Fibroblast of the conjunctiva (primary cell): Measurements from ENCODE around the gene KDR.

Experiments used
- DNase-seq: peaks from one replicate; pipeline ENCODE4 v3.0.0-alpha.2; 2010; ENCODE audit warnings: low read depth

KDR gene

DNA sequence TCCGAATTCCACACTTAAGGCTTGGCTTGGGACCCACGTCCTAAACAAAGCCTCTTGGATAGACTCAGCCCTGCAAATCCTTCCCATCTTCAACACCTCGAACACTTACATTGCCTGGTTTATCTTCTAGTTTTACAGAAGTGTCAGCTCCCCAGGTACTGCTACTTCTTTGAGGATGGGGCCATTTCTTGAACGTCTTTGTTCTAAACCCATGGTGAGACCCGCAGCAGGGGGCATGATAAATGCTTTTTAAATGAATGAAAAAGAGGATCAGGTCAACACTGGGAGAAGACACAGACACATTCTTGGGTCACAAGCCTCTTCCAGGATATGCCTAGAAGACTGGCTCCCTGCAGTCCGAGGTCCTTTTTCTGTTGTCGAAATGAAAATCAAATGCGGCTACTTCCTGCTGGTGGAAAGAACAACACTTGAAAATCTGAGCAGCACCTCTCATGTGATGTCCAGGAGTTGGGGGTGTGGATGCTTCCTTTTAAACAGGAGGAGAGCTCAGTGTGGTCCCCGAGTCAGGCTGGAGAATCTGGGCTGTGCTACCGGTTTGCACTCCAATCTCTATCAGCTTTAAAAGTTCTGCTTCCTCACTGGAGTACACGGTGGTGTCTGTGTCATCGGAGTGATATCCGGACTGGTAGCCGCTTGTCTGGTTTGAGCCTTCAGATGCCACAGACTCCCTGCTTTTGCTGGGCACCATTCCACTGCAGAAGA, 45.8 kb downstream of the KDR start:
- no peak for DNase-seq

DNA sequence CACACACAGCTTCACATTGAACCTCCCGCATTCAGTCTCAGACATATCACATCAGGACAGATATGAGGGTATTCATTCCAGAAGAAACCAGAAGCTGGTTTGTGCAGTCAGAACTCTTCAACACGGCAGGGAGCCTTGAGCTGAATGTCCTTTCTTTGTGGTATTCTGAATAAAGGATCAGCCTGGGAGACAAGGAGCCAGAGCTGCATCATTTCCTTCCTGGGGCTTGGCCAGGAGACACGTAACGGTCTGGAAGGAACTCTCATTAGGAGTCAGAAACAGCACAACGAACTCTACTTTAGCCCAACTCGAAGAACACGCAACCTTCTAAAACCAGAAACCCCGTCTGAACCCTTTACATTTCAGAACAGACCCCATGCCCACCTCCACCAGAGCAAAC, 46.4 kb downstream of the KDR start:
- DNase-seq = no peak

GRCh38 chr4:55077577-55077976, 47.8 kb downstream of the KDR start:
- no peak for DNase-seq

DNA sequence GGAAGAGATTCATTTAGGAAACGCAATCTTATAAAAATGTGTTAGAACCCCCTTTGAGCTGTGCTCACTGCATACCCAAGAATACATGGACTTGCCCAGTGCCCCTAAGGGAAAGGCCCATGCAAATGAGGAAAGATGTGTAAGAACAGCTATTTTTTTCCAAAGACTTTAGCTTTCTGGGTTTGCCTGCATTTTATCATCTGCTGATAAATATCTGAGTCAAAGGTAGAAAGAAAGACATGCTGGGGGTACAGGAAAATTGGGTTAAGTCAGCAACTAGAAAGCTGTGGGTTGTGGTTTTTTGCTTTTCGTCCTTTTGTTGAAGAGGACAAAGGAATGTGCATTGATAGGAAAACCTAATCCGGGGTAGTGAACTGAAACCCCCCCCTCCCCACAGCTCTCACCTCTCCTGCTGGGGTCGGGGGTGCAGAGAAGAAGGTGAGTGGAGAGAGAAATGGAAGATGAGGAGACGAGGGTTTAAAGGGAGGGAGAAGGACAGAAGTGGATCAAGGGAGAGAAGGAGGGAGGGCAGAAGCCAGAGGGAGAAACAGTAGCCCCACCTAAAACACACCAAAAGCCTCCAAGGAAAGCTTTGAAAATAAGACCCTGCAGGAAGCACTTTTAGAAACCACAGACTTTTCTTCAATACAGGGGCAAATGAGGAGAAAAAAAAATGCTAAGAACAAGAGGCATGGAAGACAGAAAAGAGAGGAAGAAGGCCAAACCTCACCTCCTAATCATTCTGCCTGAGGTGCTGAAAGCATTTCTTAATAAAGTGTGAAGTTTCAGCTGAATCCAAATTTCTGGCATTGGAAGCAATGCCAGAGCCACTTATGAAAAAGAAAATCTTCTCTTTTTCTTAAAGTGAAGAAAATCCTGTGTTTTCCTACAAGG, 49.3 kb downstream of the KDR start:
- DNase-seq = no peak

GRCh38 chr4:55075376-55075775, 50.0 kb downstream of the KDR start:
- DNase-seq = no peak

- DNase-seq = no peak
Observed at GRCh38 chr4:55074386-55074785, 51.0 kb downstream of the KDR start.

GRCh38 chr4:55071951-55072350, 53.4 kb downstream of the KDR start:
- DNase-seq = no peak

- DNase-seq = no peak
Observed at GRCh38 chr4:55069248-55069647, 56.1 kb downstream of the KDR start.

DNA sequence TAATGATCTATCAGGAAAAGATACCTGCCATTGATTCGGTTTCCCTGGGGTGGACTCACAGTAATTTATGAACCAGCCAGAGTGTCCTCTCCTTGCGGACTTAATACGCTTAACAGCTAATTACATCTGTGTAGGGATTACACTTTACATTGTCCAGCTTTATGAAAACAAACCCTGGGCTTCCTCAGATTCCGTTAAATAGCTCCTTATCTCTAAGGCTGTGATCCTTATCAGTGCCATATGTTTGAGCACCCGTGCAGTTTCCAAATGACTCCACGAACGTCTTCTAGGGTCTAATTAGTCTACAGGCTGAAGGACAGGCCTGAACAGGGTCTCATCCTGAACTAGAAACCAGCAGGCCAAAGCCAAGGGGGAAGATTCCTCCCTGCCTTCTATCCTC, 56.9 kb downstream of the KDR start:
- no peak for DNase-seq

DNA sequence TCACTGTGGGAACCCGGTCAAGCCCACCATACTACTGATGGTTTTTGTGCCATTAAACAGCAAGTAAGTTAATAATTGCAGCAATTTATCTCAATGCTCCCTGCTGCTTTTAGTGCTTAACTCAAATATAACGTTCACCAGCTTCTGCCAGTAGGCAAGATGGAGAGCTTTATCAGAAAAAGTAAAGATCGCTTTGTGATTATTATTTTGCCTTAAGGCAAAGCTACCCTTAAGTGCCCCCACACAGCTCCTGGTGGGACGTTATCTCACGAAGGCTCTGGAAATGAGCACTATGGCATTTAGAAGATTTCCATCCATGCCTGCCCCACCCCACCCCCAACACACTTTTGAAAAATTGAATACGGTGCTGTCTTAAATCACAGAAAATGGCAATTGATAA, 59.4 kb downstream of the KDR start:
- no peak for DNase-seq

DNA sequence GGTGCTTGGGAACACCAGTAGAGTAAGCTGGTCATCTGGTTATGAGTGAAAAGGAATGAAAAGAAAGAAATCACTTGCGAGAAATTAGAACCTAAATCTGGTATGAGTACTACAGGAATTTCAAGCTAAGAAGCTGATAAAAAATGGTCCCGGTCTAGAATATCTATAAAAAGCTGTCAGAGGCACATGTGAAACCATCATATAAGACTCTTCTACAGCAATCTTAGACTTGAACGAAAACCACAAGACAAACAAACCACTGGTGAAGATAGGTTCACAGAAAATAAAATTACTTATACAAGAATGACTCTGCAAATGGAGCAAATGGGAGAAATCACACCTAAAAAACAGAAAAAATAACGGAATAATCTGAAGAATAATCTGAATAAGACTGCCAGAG, 69.9 kb downstream of the KDR start:
- DNase-seq = no peak

GRCh38 chr4:55051532-55051931, 73.9 kb downstream of the KDR start:
- DNase-seq = no peak

GRCh38 chr4:55050418-55050950, 74.9 kb downstream of the KDR start:
- DNase-seq = no peak

GRCh38 chr4:55038176-55038890, 87.1 kb downstream of the KDR start:
- no peak for DNase-seq

DNA sequence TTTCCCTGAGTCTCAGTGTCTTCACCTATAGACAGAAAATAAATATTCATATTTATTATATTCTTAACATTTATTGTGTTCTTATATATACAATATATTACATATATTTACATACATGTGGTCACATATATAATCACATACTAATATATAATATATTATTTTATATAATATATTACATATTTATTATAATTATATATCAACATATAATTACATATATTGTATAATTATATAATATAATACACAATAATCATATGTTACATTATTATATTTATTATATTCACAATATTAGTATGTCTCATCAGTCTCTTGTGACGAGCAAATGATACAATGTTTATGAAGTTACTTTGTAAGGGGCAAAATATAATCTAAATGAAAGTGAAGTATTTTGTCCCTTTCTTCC, 87.7 kb downstream of the KDR start:
- no peak for DNase-seq

DNA sequence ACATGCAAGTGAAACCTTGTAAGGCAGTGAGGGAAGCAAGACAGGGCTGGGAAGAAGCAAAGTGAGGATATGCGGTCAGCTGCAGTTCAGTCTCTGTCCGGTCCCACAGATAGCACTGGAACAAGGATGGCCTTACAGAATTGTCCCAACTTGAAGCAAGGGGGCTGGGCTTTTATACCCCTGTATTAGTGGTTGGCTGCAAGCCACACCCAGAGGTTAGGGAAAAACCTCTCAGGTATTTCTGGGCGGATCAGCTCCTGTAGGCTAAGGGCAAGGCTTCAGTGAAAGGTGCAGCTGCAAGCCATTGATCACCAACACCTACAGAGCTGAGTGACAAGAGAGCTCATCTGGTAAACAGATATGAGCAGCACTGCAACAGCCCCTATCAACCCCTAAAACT, 89.0 kb downstream of the KDR start:
- no peak for DNase-seq

GRCh38 chr4:55035892-55036291, 89.5 kb downstream of the KDR start:
- DNase-seq = no peak

GRCh38 chr4:55033296-55033695, 92.1 kb downstream of the KDR start:
- DNase-seq = no peak

GRCh38 chr4:55032788-55033187, 92.6 kb downstream of the KDR start:
- DNase-seq = no peak

GRCh38 chr4:55032179-55032578, 93.2 kb downstream of the KDR start:
- no peak for DNase-seq

- no peak for DNase-seq
Observed at GRCh38 chr4:55031158-55031557, 94.2 kb downstream of the KDR start.

- no peak for DNase-seq
Observed at GRCh38 chr4:55030589-55030988, 94.8 kb downstream of the KDR start.
